HG03575 (cell line): ENCODE measurements around the gene LYRM2.

Source experiments
- ATAC-seq: cut with Tn5 transposase; IDR thresholded peaks from one replicate; pipeline ENCODE4 v1.9.1; 2021; ENCODE audit not compliant: unreplicated experiment, insufficient number of reproducible peaks, low FRiP score; ENCODE audit errors: extremely low read depth

The LYRM2 gene

DNA sequence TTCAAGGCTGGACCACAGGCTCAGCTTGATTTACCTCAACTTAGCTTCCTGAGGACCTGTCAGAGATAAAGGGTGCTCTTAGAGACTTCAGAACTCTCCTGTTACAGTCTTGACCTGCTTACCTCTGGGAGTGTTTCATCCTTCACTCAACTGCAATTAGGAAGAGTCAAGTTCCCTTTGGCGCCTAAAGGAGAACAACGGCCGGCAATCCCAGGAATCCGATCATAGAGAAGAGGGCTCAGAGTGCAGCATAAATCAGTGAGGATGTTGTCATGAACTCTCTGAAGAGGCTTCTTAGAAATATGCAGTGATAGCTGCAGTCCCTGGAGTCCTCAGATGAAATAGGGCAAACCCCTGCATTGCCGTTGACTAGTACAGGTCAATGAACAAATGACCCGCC, 36.4 kb downstream of the LYRM2 start:
- ATAC-seq, result no peak

GRCh38 chr6:89599727-89600126, 38.8 kb downstream of the LYRM2 start:
- ATAC-seq, result no peak

DNA sequence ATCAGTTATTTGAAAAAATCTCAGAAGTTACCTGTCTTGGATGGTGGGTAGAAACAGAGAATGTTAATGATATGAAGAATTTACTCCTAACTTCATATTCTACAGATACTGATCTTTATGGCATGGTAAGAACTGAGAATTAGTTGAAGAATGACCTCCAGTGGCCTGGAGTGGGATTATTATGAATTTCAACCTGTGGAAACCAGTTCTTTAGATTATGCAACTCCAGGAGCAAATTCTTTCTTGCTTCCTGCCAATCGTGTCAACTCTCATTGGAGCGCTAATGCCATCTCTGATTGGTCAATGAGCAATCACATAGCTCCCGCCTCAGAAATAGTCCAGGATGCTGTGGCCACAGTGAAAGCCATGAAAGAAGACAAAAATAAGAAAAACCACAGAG, 40.6 kb downstream of the LYRM2 start:
- ATAC-seq, result no peak

GRCh38 chr6:89597372-89597771, 41.2 kb downstream of the LYRM2 start:
- no peak for ATAC-seq

DNA sequence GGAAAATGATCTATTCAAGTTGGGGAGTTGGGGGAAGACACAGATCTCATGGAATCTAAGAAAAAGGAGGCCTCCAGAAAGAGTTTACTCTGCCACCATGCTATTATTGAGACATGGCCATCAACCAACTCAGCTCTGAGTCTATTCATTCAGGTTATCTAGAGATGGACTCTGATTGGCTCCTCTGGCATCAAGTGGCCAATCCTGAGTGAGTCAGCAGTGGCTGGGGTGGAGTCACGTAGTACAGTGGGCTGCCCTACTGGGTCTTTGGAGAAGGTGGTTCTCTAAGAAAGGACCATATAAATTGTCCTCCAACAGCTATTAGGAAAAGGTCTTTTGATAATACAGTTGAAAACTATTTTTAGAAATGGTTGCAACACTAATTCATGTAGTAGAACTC, 42.1 kb downstream of the LYRM2 start:
- no peak for ATAC-seq

DNA sequence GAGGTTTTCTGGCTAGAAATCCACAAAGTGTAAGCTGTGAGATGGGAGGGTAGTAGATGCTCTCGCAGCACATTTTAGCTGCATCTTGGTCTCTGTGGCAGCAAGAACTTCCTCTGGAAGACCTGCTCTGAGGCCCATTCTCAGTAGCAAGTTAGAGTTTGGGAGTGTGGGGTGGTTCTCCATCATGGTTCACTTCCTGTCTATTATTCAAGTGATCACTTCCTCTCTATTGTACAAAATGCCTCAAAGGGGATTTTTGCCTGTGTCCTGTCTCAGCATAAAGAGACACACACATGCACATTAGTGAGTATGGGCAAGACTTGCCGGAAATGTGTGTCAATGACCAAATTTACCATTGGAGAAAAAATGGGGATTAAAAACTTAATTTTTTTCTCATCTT, 42.5 kb downstream of the LYRM2 start:
- peak; percentile 83 for ATAC-seq

GRCh38 chr6:89591745-89592144, 46.8 kb downstream of the LYRM2 start:
- no peak for ATAC-seq

DNA sequence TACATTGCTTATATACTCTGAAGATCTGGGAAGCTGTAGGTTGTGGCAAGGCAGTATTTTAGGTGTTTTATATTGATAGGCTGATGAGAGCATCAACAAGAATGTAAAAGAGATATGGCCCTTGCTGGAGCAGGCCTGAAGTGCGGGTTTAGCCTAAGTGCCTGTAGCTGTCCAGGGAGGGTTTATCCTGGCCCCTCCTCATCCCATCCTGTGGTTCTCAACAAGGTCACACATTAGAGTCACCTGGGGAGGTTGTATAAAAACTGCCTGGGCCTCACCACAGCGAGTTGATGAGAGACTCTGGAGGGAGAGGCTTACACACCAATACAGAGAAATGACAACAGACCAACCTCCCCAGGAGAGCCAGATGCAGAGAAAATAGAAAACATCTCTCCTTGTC, 48.4 kb downstream of the LYRM2 start:
- ATAC-seq, result no peak

DNA sequence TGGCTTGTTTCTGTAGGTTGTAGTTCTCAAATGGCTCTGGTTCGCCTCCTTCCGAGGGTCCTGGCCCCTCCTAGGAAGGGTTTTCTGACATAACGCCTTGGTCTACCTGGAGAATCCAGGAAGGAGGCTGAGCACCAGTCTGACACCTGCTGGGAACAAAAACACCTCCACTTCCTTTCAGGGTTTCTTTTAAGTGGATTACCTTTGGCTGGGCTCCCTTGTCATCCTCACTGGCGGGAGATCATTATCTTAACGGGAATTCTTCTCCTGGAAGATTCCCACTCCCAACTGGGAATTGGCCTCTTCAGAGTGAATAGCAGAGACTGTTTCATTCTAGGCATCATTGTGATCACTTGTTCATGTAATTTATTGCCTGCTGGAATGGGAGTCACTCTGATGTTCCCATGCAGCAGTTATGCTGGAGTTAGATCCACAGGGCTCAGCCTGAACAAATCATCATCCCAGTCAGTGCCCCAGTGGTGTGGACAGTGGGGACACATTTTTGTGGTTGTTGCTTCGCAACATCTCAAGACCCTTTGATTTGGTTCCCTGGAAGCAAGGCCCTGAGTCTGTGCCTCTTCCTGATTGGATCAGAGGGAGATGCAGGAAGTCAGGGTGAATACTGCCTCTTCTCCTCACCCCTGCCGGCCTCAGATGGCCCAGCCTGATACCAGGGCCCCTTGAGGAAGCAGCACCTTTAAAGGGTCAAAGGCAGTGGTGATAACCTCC, 49.1 kb downstream of the LYRM2 start:
- no peak for ATAC-seq

GRCh38 chr6:89585154-89585553, 53.4 kb downstream of the LYRM2 start:
- ATAC-seq, result no peak

- ATAC-seq, result no peak
Measured at GRCh38 chr6:89584539-89584938, 54.0 kb downstream of the LYRM2 start.

- ATAC-seq, result no peak
Measured at GRCh38 chr6:89583559-89583958, 55.0 kb downstream of the LYRM2 start.

DNA sequence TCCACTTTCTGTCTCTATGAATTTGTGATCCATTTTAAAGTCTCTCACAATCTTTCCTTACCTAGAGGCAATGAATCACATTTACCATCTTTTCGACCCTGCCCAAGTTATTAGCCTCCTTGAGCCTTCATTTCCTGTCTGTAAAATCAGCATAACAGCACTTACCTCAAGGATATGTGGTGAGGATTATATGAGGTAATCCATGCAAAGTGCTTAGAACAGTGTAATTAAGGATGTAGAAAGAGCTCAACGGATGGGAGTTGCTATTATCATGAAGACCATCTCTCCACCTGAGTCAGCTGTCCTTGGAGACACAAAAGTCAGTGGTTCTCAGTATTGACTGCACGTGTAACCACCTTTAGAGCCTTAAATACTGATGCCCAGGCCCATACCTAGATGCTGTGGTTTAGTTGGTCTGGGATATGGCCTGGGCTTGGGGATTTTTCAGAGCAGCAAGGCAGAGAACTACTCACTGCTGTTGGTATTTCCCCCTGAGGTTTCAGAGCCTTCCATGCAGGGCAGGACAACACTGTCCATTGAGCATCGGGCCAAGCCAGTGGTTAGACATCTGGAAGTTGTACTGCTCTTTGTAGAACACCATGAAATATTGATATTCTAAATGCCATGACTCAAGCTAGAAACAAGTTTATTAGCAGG, 55.8 kb downstream of the LYRM2 start:
- ATAC-seq, result no peak

DNA sequence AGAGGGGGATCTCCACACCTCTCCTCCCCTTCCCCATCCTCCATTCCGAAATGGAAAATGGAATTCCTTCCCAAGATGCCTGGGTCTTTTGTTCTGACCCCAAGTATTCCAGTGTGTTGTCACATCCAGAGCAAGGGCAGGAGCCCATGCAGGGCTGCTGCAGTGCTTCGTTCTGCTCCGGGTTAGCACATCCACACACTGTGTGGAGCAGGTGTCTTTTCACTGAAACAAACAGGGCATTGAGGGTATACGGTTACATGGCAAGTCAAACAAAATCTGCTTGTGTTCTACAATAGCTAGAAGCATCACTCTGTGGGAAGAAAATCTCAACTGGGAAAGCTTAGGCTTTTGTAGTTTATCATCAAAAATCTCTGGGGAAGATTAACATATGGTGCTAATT, 56.9 kb downstream of the LYRM2 start:
- ATAC-seq, result no peak

- no peak for ATAC-seq
Measured at GRCh38 chr6:89580997-89581666, 57.4 kb downstream of the LYRM2 start.

GRCh38 chr6:89575562-89575960, 63.0 kb downstream of the LYRM2 start:
- no peak for ATAC-seq

DNA sequence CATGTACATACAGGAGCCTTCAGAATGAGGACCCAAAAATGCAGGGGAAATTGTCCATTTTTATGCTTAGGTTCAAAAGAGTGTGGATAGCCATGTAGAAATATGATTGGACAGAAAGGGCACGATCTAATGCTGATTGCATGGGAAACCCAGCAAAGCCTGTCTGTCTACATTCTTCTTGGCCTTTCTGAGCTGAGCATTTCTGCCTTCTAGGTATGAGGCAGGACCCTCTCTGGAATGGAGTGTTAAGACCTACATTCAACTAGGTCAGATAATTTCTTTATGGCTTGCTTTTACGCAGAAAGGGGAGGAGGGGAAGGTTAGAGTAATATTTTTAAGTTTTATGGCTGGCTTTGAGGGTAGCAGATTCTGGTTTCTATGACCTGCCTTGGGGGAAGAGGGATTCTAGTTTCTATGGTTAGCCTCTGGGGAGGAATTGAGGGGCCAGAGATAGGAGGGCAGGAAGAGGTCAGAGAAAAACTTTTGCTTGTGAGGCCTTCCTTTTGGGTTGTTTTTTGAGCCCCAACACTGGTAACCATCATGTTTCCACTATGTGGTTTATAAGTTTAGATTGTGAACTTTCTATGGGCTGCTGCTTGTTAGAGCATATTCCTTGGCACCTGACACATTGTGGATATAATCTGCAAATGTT, 63.5 kb downstream of the LYRM2 start:
- no peak for ATAC-seq

GRCh38 chr6:89567630-89568390, 70.7 kb downstream of the LYRM2 start:
- no peak for ATAC-seq

DNA sequence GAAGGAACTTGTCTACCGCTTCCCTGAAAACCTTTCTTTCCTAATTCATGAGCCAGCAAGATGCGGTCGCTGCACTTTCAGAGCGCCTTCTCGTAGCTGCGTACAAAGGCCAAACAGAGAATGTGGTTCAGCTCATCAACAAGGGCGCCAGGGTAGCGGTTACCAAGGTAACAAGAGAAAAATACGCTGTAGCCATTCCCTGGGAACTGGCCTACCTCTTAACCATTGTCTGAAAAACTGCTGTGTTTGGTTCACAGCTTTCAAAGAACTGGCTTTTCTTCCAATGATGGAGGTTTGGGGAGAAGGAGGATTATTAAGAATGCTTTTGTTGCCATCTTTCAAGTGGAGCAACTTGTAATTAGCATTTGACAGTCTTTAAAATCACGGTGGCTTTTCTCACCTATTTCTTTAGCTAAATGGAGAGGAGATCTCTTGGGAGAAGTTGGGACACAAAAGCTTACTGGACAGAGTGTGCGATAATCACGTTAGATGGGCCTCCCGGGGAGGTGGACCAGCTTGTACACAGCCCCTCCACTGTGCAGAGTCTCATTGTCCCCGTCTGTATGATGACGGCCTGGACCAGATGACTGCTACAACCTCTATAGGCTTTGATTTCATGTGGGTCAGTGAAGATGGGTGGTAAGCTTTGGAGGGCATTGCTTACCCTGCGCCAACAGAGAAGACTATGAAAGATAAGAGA, 71.5 kb downstream of the LYRM2 start:
- ATAC-seq, result no peak
